Hepatocyte (in vitro differentiated cells): ENCODE data around the gene NBPF11.
"Not testable (repeated sequence)": the region's sequence is repeated elsewhere in the genome, so short reads cannot be mapped to it uniquely, and the experiment has no call there.

Source experiments
- CTCF ChIP-seq: fragments of 200-600 bp; sonication (generic); IDR thresholded peaks from 2 replicates; pipeline ENCODE4 v1.5.1; 2016; ENCODE audit warnings: antibody characterized with exemption, mild to moderate bottlenecking; ENCODE audit not compliant: poor library complexity
- EZH2 ChIP-seq: fragments of 200-600 bp; sonication (generic); IDR thresholded peaks from 2 replicates; pipeline ENCODE4 v1.6.1; 2016; ENCODE audit warnings: antibody characterized with exemption, mild to moderate bottlenecking, borderline replicate concordance

- TF ChIP-seq CTCF, EZH2: not testable (repeated sequence)
Observed at GRCh38 chr1:148147052-148147838, 4.8 kb downstream of the NBPF11 start.
